Measurements from ENCODE around the gene NRCAM.

GRCh38 chr7:108245523-108246226 is 210.6 kb downstream of the NRCAM start:
- TF ChIP-seq IRF2 (CRISPR knock-in tag; IDR thresholded peaks at IDR 0.05) (no peak), STAG1 (CRISPR knock-in tag; IDR thresholded peaks at IDR 0.05) (no peak), PATZ1 (CRISPR knock-in tag; IDR thresholded peaks at IDR 0.05) (no peak), MLX (CRISPR knock-in tag; IDR thresholded peaks at IDR 0.05) (no peak), ZNF75D (CRISPR knock-in tag; IDR thresholded peaks at IDR 0.05; ENCODE audit: borderline replicate concordance) (no peak), SMAD3 (CRISPR knock-in tag; IDR thresholded peaks at IDR 0.05) (no peak), CHD2 (IDR thresholded peaks at IDR 0.05; ENCODE audit: low read depth, low read length) (no peak), ZNF580 (CRISPR knock-in tag; IDR thresholded peaks at IDR 0.05; ENCODE audit: borderline replicate concordance, low read depth) (no peak), TAF1 (CRISPR knock-in tag; IDR thresholded peaks at IDR 0.05) (no peak), NFRKB (IDR thresholded peaks at IDR 0.05) (no peak), SUZ12 (IDR thresholded peaks at IDR 0.05; ENCODE audit: low read depth, low read length) (no peak), SKIL (CRISPR knock-in tag; IDR thresholded peaks at IDR 0.05; ENCODE audit: borderline replicate concordance) (no peak), ESRRA (CRISPR knock-in tag; IDR thresholded peaks at IDR 0.05; ENCODE audit: low read depth) (no peak)

All from HepG2 (cell line).